ENCODE measurements around the gene ZNF268. TPM values are rescaled to one million over a fixed set of nuclear protein-coding genes. Genes with fewer than 3 reads are reported as not detected.

ZNF268 gene
- total RNA-seq, 1 experiment from 2014 or later: 38.2 TPM

DNA sequence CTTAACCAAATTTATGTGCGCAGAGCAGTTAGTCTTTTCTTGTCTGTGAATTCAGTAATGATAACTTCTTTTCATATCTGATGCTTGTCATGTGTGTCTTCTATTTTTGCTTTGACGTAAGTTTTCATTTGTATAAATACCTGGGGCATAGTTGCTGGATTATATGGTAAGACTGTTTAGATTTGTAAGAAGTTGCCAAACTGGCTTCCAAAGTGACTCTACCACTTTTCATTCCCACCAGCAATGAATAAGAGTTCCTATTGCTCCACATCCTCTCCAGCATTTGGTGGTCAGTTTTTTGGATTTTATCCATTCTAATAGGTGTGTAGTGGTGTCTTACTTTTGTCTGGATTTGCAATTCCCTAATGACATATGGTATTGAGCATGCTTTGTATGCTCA, 8.9 kb downstream of the ZNF268 start:
- Histone ChIP-seq H3K9me3 (ENCODE audit: control insufficient read depth, low read depth, low read length) (peaks cover 91% of the 10 kb centered on the region), H4K8ac (replicated peaks; ENCODE audit: insufficient read length, low read depth, low read length) (no peak overlapping the region)
- H3K4me1 Mint-ChIP-seq: no peaks in the 10 kb centered on the region

More for the DNA sequence above, 8.9 kb downstream of the ZNF268 start:
- Mint-ChIP-seq H3K9me3 (peaks cover 98 to 99% of the 10 kb centered on the region in 2 experiments), H3K36me3 (ENCODE audit: insufficient read depth in 1 of 3, low read depth in 3 of 3) (peaks cover 100% of the 10 kb centered on the region in 3 experiments), H3K27me3 (ENCODE audit: low read depth) (peaks cover under 1% of the 10 kb centered on the region; the same call in 1 of the 2 replicates), H3K27ac (no peak overlapping the region), H3K4me3 (no peak overlapping the region)
- Histone ChIP-seq H3K23me2 (ENCODE audit: insufficient read length, low read depth, low read length, poor library complexity, severe bottlenecking) (no peaks in the 10 kb centered on the region), H3K4me1 (ENCODE audit: insufficient read depth, low read length) (no peaks in the 10 kb centered on the region), H2BK120ac (ENCODE audit: low read depth, low read length, poor library complexity, severe bottlenecking) (no peak overlapping the region), H3K4ac (ENCODE audit: low read depth, low read length) (no peak overlapping the region), H2BK15ac (ENCODE audit: low read depth, low read length) (no peak overlapping the region), H4K5ac (ENCODE audit: insufficient read length, low read depth, low read length) (no peak overlapping the region), H4K20me1 (ENCODE audit: control insufficient read depth, insufficient read depth, insufficient read length) (no peaks in the 10 kb centered on the region), H3K14ac (ENCODE audit: insufficient read depth, low read length) (no peak overlapping the region), H2BK5ac (ENCODE audit: insufficient read length, low read length) (no peak overlapping the region), H3K56ac (ENCODE audit: insufficient read length, low read depth, low read length) (no peak overlapping the region), H2BK20ac (ENCODE audit: low read depth, low read length, poor library complexity, severe bottlenecking) (no peak overlapping the region), H3K23ac (ENCODE audit: insufficient read length, low read depth, low read length) (no peak overlapping the region), H3K18ac (ENCODE audit: insufficient read length, low read depth, low read length) (no peak overlapping the region), H3K27ac (ENCODE audit: insufficient read length, low read depth, low read length) (no peak overlapping the region), H3K9ac (ENCODE audit: extremely low read depth, insufficient read length, low read length) (no peak overlapping the region), H3K27me3 (ENCODE audit: insufficient read depth, low read length) (no peaks in the 10 kb centered on the region), H3K79me1 (ENCODE audit: insufficient read depth, low read depth, low read length, poor library complexity, severe bottlenecking) (no peaks in the 10 kb centered on the region), H3T11ph (ENCODE audit: low read length) (no peak overlapping the region), H4K91ac (ENCODE audit: insufficient read length, low read depth, low read length) (no peak overlapping the region), H3K79me2 (ENCODE audit: insufficient read depth, low read length) (no peaks in the 10 kb centered on the region), H2AFZ (ENCODE audit: low read length) (no peak overlapping the region), H2AK5ac (ENCODE audit: insufficient read length, low read length) (no peak overlapping the region), H3K4me2 (ENCODE audit: insufficient read depth, insufficient read length, low read length) (no peak overlapping the region), H2BK12ac (ENCODE audit: insufficient read length, low read depth, low read length) (no peak overlapping the region)
- TF ChIP-seq, protein P1, sequence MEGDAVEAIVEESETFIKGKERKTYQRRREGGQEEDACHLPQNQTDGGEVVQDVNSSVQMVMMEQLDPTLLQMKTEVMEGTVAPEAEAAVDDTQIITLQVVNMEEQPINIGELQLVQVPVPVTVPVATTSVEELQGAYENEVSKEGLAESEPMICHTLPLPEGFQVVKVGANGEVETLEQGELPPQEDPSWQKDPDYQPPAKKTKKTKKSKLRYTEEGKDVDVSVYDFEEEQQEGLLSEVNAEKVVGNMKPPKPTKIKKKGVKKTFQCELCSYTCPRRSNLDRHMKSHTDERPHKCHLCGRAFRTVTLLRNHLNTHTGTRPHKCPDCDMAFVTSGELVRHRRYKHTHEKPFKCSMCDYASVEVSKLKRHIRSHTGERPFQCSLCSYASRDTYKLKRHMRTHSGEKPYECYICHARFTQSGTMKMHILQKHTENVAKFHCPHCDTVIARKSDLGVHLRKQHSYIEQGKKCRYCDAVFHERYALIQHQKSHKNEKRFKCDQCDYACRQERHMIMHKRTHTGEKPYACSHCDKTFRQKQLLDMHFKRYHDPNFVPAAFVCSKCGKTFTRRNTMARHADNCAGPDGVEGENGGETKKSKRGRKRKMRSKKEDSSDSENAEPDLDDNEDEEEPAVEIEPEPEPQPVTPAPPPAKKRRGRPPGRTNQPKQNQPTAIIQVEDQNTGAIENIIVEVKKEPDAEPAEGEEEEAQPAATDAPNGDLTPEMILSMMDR (conservative IDR thresholded peaks at IDR 0.05): no peak
- WGBS (ENCODE audit: extremely low coverage, insufficient read length, low lambda C conversion rate): no CpG with 5 or more reads among the region's 2 CpGs
- DNase-seq: no peak
